C4-2B (cell line): ENCODE measurements around the gene ZNF71.

Experiments used
- CTCF ChIP-seq: fragments of 450-650 bp; conservative IDR thresholded peaks from 2 replicates; pipeline ENCODE4 v1.5.1; 2017; ENCODE audit warnings: mild to moderate bottlenecking
- ZFX ChIP-seq: fragments of 450-650 bp; IDR thresholded peaks from 2 replicates; pipeline ENCODE4 v1.6.1; 2017

GRCh38 chr19:56633021-56633420 lies 37.9 kb downstream of the ZNF71 start:
- TF ChIP-seq CTCF = no peak
- TF ChIP-seq ZFX = no peak
